ENCODE results near the gene AGAP1.

Gene AGAP1

DNA sequence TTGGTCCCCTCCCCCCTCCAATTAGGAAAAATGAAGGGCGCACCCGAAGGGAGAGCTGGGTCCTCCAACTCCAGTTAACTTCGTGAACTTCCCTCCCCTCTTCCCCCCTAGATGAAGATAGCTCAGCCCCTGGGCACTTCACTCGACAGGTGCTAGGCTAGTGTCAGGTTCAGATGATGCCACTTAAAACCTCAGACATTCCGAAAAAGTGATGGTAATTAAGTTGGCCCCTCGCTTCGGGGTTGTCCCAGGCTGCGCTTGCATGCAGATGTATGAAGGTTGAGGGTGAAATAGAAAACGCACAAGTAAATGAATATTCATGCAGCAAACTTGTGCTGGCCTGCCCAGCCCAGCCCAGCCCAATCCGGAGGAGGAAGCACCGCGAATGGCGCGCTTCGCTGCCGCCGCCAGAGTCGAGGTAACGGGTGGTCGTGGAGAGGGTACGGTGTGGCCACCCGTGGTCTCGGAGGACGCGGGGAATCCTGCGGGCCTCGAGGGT lies 677.4 kb downstream of the AGAP1 start:
- DNase-seq: no peak
- no peaks in the 10 kb centered on the region for H3K36me3 ChIP-seq (replicated peaks)
- in situ Hi-C loops (cut with HindIII; ENCODE audit: low pct_ligation_motif_present, low sequenced_read_pairs): no loop called here
- no peak overlapping the region for H3K27ac ChIP-seq
- TF ChIP-seq, protein P1, sequence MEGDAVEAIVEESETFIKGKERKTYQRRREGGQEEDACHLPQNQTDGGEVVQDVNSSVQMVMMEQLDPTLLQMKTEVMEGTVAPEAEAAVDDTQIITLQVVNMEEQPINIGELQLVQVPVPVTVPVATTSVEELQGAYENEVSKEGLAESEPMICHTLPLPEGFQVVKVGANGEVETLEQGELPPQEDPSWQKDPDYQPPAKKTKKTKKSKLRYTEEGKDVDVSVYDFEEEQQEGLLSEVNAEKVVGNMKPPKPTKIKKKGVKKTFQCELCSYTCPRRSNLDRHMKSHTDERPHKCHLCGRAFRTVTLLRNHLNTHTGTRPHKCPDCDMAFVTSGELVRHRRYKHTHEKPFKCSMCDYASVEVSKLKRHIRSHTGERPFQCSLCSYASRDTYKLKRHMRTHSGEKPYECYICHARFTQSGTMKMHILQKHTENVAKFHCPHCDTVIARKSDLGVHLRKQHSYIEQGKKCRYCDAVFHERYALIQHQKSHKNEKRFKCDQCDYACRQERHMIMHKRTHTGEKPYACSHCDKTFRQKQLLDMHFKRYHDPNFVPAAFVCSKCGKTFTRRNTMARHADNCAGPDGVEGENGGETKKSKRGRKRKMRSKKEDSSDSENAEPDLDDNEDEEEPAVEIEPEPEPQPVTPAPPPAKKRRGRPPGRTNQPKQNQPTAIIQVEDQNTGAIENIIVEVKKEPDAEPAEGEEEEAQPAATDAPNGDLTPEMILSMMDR (IDR thresholded peaks at IDR 0.05; ENCODE audit: low read depth, low read length, missing control alignments): no peak
- H3K4me3 ChIP-seq (ENCODE audit: low read depth, low read length): no peak overlapping the region
- peaks cover 38% of the 10 kb centered on the region for H3K27me3 ChIP-seq (replicated peaks)

DNA sequence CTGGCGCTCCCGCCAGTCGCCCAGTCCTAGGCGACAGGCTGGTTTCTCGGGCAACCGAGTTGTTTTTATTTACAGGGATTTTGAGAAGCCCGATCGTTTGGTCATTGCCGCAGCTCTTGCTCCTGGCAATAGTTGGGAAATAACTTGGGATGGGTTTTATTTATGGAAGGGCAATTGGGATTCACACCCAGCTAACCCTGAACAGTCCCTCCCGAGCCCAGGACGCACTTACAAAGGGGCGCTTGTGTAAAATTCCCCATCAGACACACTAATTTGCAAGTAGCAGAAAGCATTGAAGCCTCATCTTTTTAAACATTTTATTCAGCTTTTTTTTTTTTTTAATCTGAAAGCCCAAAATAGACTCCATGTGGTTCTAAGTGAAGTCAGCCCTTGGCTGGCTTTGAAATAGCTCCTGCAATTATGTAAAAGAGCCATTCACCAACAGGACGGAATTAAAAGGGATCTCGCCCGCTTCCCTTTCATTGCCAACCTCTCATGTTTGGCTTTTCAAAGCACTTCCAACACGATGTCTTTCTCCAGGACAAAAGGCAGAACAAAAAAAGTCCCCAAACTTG lies 677.9 kb downstream of the AGAP1 start:
- Histone ChIP-seq H3K4me3 (ENCODE audit: low read depth, low read length) (no peak overlapping the region), H3K27me3 (replicated peaks) (peaks cover 37% of the 10 kb centered on the region), H3K36me3 (replicated peaks) (no peaks in the 10 kb centered on the region), H3K27ac (no peak overlapping the region)
- in situ Hi-C loops (cut with HindIII; ENCODE audit: low pct_ligation_motif_present, low sequenced_read_pairs): no loop called here
- no peak for DNase-seq
- TF ChIP-seq, protein P1 (IDR thresholded peaks at IDR 0.05; ENCODE audit: low read depth, low read length, missing control alignments): no peak

DNA sequence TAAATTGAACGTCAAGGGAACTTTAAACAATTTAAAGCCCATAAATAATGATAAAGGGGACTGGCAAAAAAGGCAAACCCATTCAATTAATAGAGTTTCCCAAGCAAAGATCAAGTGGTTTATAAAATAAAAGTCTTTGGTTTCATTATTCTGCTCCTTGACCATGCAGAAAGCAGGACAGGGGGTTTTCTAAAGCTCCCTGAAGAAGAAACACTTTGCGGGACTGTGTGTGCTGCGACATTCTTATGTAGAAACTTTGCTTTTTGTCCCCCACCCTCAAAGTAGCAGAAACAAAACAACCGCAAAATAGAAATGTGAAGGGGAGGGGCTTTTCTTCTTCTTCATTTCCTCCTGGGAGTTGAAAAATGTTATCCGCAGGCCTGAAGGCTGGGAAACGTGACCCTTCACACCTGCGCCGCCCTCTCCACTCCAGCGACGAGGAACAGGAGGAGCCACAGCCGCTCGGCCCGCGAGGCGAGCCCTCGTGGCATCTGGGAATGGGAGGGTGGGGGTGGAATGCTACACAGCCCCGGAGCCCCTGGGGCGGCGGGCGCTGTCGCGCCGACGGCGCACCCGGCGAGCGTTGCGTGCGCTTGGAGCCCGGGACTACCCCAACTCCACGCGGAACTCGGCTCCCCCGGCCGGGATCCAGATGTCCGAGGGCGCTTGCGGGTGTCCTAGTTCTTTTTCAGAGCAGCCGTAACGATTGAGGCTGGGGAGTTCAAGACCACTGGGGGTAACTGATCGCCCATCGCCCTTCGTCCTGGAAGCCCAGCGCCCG lies 678.6 kb downstream of the AGAP1 start:
- TF ChIP-seq, protein P1 (IDR thresholded peaks at IDR 0.05; ENCODE audit: low read depth, low read length, missing control alignments): no peak
- Histone ChIP-seq H3K4me3 (ENCODE audit: low read depth, low read length) (no peak overlapping the region), H3K27me3 (replicated peaks) (peaks cover 36% of the 10 kb centered on the region), H3K36me3 (replicated peaks) (no peaks in the 10 kb centered on the region), H3K27ac (no peak overlapping the region)
- in situ Hi-C loops (cut with HindIII; ENCODE audit: low pct_ligation_motif_present, low sequenced_read_pairs): no loop called here
- no peak for DNase-seq

DNA sequence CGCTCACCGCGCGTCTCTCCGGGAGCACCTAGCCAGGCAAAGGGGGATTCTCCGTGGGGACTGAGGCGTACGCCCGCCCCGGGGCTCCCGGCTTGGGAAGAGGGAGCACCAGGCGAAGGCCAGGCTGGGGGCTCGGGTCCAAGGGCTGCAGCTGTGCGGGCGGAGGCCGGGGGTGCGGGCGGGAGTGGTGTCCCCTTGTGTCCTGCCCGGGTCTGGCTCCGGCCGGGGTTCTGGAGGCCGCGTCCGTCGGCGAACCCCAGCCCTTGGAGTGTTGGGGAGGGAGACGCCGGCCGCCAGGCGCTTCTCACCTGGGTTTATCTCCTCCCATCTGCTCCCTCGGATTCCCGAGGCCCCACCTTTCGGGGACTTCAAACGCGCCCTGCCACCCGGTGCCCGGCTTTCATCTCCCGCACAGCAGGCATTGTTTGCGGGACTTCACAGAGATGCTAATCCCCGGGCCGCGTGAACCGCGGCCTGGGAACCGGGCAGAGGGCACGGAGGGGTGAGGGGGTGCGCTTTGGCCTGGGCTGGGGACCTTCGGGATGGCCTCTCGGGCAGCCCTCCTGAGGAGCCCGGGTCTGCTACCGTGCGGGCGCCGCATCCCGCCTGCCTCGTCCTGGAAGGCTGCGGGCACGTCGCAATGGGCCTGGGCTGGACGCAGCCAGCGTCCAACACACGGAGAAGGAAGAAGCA lies 679.3 kb downstream of the AGAP1 start:
- DNase-seq: no peak
- Histone ChIP-seq H3K27ac (no peak overlapping the region), H3K36me3 (replicated peaks) (no peaks in the 10 kb centered on the region), H3K4me3 (ENCODE audit: low read depth, low read length) (no peak overlapping the region), H3K27me3 (replicated peaks) (peaks cover 29% of the 10 kb centered on the region)
- TF ChIP-seq, protein P1 (IDR thresholded peaks at IDR 0.05; ENCODE audit: low read depth, low read length, missing control alignments): no peak
- in situ Hi-C loops (cut with HindIII; ENCODE audit: low pct_ligation_motif_present, low sequenced_read_pairs): no loop called here

DNA sequence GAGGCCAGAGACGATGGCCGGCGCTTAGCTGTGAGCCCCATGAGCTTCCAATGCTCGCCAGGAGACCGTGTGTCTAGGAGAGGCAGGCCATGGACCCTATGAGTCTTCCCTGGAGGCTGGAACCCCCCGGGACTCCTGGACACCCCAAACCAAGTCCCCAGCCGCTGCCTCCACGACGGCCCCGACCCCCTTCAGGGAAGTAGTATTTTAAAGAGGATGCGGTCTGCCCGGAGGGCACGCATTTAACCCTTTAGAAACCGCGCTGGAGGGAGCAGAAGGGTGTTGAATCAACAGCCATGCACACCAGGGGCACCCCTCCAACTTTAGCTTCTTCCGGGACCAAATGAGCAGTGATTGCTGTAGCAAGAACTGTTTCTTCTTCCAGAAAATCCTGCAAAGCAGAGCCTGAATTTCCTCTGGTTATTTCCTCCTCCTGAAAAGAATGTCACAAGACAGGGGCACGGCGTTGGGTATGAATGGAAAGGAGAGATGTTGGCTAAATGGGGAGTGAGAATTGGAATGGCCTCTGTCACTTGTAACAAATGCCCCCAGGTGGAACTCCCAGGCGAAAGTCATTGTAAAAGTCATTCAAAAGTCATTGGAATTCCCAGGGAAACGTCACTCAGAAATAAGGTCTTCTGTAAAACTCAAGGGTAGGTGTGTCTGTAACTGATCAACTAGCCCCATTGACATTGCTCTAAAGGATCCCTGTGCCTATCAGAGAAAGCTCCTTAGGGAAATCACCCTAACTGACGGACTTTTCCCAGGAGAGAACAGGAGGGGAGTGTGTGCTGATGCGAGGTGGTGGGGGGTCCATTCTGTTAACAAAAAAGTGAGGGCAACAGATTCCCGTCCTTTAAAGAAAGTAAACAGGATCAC lies 680.1 kb downstream of the AGAP1 start:
- Histone ChIP-seq H3K27me3 (replicated peaks) (peaks cover 25% of the 10 kb centered on the region), H3K36me3 (replicated peaks) (no peaks in the 10 kb centered on the region), H3K4me3 (ENCODE audit: low read depth, low read length) (no peak overlapping the region), H3K27ac (no peak overlapping the region)
- in situ Hi-C loops (cut with HindIII; ENCODE audit: low pct_ligation_motif_present, low sequenced_read_pairs): no loop called here
- DNase-seq: no peak
- TF ChIP-seq, protein P1 (IDR thresholded peaks at IDR 0.05; ENCODE audit: low read depth, low read length, missing control alignments): no peak

Measured in brain microvascular endothelial cell (primary cell).